HepG2 (cell line): Measurements from ENCODE around the gene TENM3. TPM values are rescaled to one million over a fixed set of nuclear protein-coding genes. Genes with fewer than 3 reads are reported as not detected.

Experiments used
- ATAC-seq: fragments of 200-7000 bp; cut with Tn5 transposase; 3 replicates; pipeline ENCODE4 v1.9.1; 2020; ENCODE audit warnings: mild to moderate bottlenecking, moderate library complexity
- BruUV-seq: library from RNA; stranded (reverse); fragments of 400-500 nt; replicated peaks from 2 replicates; lab custom pipeline; 2021; lab: Mats Ljungman, UMichigan
- CTCF ChIA-PET: fragments of 300-600 bp; formaldehyde crosslinking; extraction: SDS; loops from one replicate; lab custom pipeline; 2021; ENCODE audit warnings: low total read pairs, inconsistent platforms, low intra/inter-chr PET ratio; lab: Yijun Ruan, JAX
- POLR2A ChIA-PET: fragments of 350-600 bp; sonication (Branson Sonifier 250); formaldehyde crosslinking; loops from one replicate; lab custom pipeline; 2020; ENCODE audit warnings: antibody characterized with exemption, inconsistent platforms; lab: Yijun Ruan, JAX
- DNase-seq: peaks from one replicate; pipeline ENCODE4 v3.0.0-alpha.2; 2015; ENCODE audit warnings: low spot score
- FAIRE-seq: peaks from 3 replicates; lab custom pipeline; 2011; peaks lifted over from hg19 to GRCh38; lab: Jason Lieb, UNC
- H2AFZ ChIP-seq: one replicate; pipeline ENCODE4 v1.6.1; 2011; ENCODE audit warnings: low read length, inconsistent platforms
- H3K27ac ChIP-seq: fragments of 300-600 bp; 3 replicates; pipeline ENCODE4 v1.8.0; 2011; ENCODE audit warnings: mixed run types, mild to moderate bottlenecking, mixed read lengths, low read length, inconsistent platforms; ENCODE audit not compliant: insufficient read depth; ENCODE audit errors: extremely low read length
- H3K27me3 ChIP-seq, 2 experiments: fragments of 200-600 bp in 1 of 2; 2 replicates in 1 of 2; 3 replicates in 1 of 2; pipeline versions ENCODE4 v1.6.0 to v1.8.0; 2011; ENCODE audit warnings: low read length in 2 of 2, mild to moderate bottlenecking in 2 of 2, moderate library complexity in 2 of 2, inconsistent platforms in 1 of 2; ENCODE audit not compliant: insufficient read depth in 2 of 2, control insufficient read depth in 1 of 2
- H3K36me3 ChIP-seq, 2 experiments: fragments of 200-600 bp in 1 of 2; replicated peaks in 1 of 2; 2 replicates in 1 of 2; 3 replicates in 1 of 2; pipeline versions ENCODE4 v1.5.1 to v1.8.0; 2011; ENCODE audit warnings: low read length in 2 of 2, inconsistent platforms in 1 of 2; ENCODE audit not compliant: insufficient read depth in 2 of 2, control insufficient read depth in 1 of 2
- H3K4me1 ChIP-seq: 2 replicates; pipeline ENCODE4 v1.5.1; 2012; ENCODE audit warnings: low read length, inconsistent platforms; ENCODE audit not compliant: insufficient read depth
- H3K4me2 ChIP-seq: 2 replicates; pipeline ENCODE4 v1.6.0; 2011; ENCODE audit warnings: low read depth, low read length, inconsistent platforms
- H3K4me3 ChIP-seq, 3 experiments: fragments of 200-600 bp in 1 of 3; sonication (generic), shearing (Covaris generic) in 1 of 3; replicated peaks in 1 of 3; 2 replicates each; pipeline ENCODE4 v1.5.1; 2011 to 2016; ENCODE audit warnings: low read length in 3 of 3, inconsistent platforms in 2 of 3, low read depth in 2 of 3, mild to moderate bottlenecking in 2 of 3, control low read depth in 1 of 3, mixed read lengths in 1 of 3; ENCODE audit not compliant: insufficient read depth in 1 of 3
- H3K79me2 ChIP-seq: one replicate; pipeline ENCODE4 v1.6.1; 2011; ENCODE audit warnings: low read length, inconsistent platforms; ENCODE audit not compliant: insufficient read depth
- H3K9ac ChIP-seq: 2 replicates; pipeline ENCODE4 v1.6.0; 2011; ENCODE audit warnings: mild to moderate bottlenecking, low read depth, low read length, inconsistent platforms; ENCODE audit not compliant: insufficient read depth
- H3K9me3 ChIP-seq: 2 replicates; pipeline ENCODE4 v1.5.1; 2012; ENCODE audit warnings: mild to moderate bottlenecking, low read length
- H4K20me1 ChIP-seq: 2 replicates; pipeline ENCODE4 v1.6.0; 2011; ENCODE audit warnings: inconsistent platforms, mild to moderate bottlenecking, low read length, moderate library complexity; ENCODE audit not compliant: insufficient read depth
- ADNP ChIP-seq: sonication (generic); formaldehyde crosslinking; IDR thresholded peaks from 2 replicates; pipeline ENCODE4 v1.4.0; 2020; ENCODE audit warnings: missing genetic modification reagents
- BHLHE40 ChIP-seq: IDR thresholded peaks from 2 replicates; pipeline ENCODE4 v1.6.1; 2011; ENCODE audit warnings: low read length, improper control_type of control experiment
- DDIT3 ChIP-seq: sonication (generic); formaldehyde crosslinking; IDR thresholded peaks from 2 replicates; pipeline ENCODE4 v1.4.0; 2020; ENCODE audit warnings: mild to moderate bottlenecking, missing genetic modification reagents
- FOXP1 ChIP-seq, 2 experiments: fragments of 450-650 bp in 1 of 2; IDR thresholded peaks; 2 replicates each; pipeline ENCODE4 v1.6.1; 2017 to 2018; ENCODE audit warnings: antibody characterized with exemption in 1 of 2
- ZNF20 ChIP-seq: sonication (generic); formaldehyde crosslinking; IDR thresholded peaks from 2 replicates; pipeline ENCODE4 v1.4.0; 2020; ENCODE audit warnings: mild to moderate bottlenecking, moderate library complexity, missing genetic modification reagents
- ZNF234 ChIP-seq: sonication (generic); formaldehyde crosslinking; conservative IDR thresholded peaks from 2 replicates; pipeline ENCODE4 v1.5.1; 2020; ENCODE audit warnings: mild to moderate bottlenecking, missing genetic modification reagents
- ZNF572 ChIP-seq: sonication (generic); formaldehyde crosslinking; IDR thresholded peaks from 2 replicates; pipeline ENCODE4 v1.5.1; 2020; ENCODE audit warnings: mild to moderate bottlenecking, missing genetic modification reagents
- ZNF597 ChIP-seq: sonication (generic); formaldehyde crosslinking; IDR thresholded peaks from 2 replicates; pipeline ENCODE4 v1.5.0; 2020; ENCODE audit warnings: missing genetic modification reagents
- ZNF605 ChIP-seq: sonication (generic); formaldehyde crosslinking; IDR thresholded peaks from 2 replicates; pipeline ENCODE4 v1.8.0; 2022; ENCODE audit warnings: mild to moderate bottlenecking, missing genetic modification reagents
- ZNF615 ChIP-seq: sonication (generic); formaldehyde crosslinking; IDR thresholded peaks from 2 replicates; pipeline ENCODE4 v1.5.0; 2020; ENCODE audit warnings: mild to moderate bottlenecking, missing genetic modification reagents, borderline replicate concordance
- WGBS: methylation state at CpG from one replicate; pipeline ENCODE4 v1.1.6; 2017; ENCODE audit warnings: low lambda C conversion rate; 5-methylcytosine and 5-hydroxymethylcytosine counted together
- in situ Hi-C: cut with HindIII; loops from 2 replicates; pipeline ENCODE4 v1.10.0; 2017; ENCODE audit warnings: low pct_unique_long_range_greater_than_20kb; ENCODE audit not compliant: extremely low pct_ligation_motif_present
- intact Hi-C: fragments of 100-400 bp; cut with micrococcal nuclease; formaldehyde crosslinking; loops from one replicate; pipeline ENCODE4 v1.10.0; 2022; ENCODE audit not compliant: unreplicated experiment
- polyA plus RNA-seq, 8 experiments: library from polyadenylated mRNA; depleted of rRNA in 3 of 8; stranded (reverse) in 7 of 8; unstranded in 1 of 8; fragments of >200 nt; fragmentation: Illumina TruSeq in 4 of 8; extraction: Trizol in 4 of 8; gene quantifications; 2 replicates each; pipeline versions ENCODE4 v1.2.1 to v1.2.3, GENCODE V29; 2011 to 2016; ENCODE audit warnings: low read depth in 4 of 8, missing spikeins in 1 of 8, mixed read lengths in 1 of 8; ENCODE audit not compliant: insufficient read depth in 1 of 8
- total RNA-seq, 5 experiments: library from RNA; depleted of rRNA; stranded (reverse); fragments of >200 nt; fragmentation: Illumina TruSeq; extraction: Trizol; gene quantifications; 2 replicates each; pipeline ENCODE4 v1.2.3, GENCODE V29; 2016; ENCODE audit warnings: low read depth in 1 of 5

The TENM3 gene
- total and polyA plus RNA-seq, 2 of the 13 experiments (the other 11 are each of a cell fraction or from before 2014, with no cell fraction given) = 0.04 TPM; not detected in 1

- FAIRE-seq = no peak
- no peaks in the 10 kb centered on the region for H4K20me1 ChIP-seq
- WGBS = 3% methylated on average over 4 of the region's 4 CpGs
- no peak for ATAC-seq
- no peak overlapping the region for H3K27ac ChIP-seq
- H2AFZ ChIP-seq = no peak overlapping the region
- no peaks in the 10 kb centered on the region for H3K79me2 ChIP-seq
- H3K9me3 ChIP-seq = no peaks in the 10 kb centered on the region
- H3K36me3 ChIP-seq = no peaks in the 10 kb centered on the region
- in situ Hi-C loops = no loop called here
- H3K4me2 ChIP-seq = no peak overlapping the region
- no peaks in the 10 kb centered on the region for H3K4me1 ChIP-seq
- intact Hi-C loops = no loop called here
- H3K4me3 ChIP-seq = no peak overlapping the region
- no peak for DNase-seq
- ChIA-PET CTCF (no interaction called here), POLR2A (no interaction called here)
- BruUV-seq = no TSS peak
- TF ChIP-seq ZNF234 (no peak), ZNF572 (no peak), ZNF20 (CRISPR knock-in tag) (no peak), ZNF605 (CRISPR knock-in tag) (no peak), ADNP (CRISPR knock-in tag) (no peak), ZNF615 (CRISPR knock-in tag) (no peak), BHLHE40 (no peak), DDIT3 (no peak), FOXP1 (IDR thresholded peaks at IDR 0.05) (no peak), FOXP1 (CRISPR knock-in tag; IDR thresholded peaks at IDR 0.05) (no peak), ZNF597 (no peak)
- H3K9ac ChIP-seq = no peak overlapping the region
- peaks cover 2 to 3% of the 10 kb centered on the region in 2 experiments; a peak in 3 of 5 replicates for H3K27me3 ChIP-seq
These were observed 520.9 kb downstream of the TENM3 start for GRCh38 chr4:182764137-182764536.
